ENCODE data around the gene PHKG1. TPM values are rescaled to one million over a fixed set of nuclear protein-coding genes. Genes with fewer than 3 reads are reported as not detected.
"Not testable (repeated sequence)": the region's sequence is repeated elsewhere in the genome, so short reads cannot be mapped to it uniquely, and the experiment has no call there.

Gene PHKG1
- total RNA-seq, result not detected

DNA sequence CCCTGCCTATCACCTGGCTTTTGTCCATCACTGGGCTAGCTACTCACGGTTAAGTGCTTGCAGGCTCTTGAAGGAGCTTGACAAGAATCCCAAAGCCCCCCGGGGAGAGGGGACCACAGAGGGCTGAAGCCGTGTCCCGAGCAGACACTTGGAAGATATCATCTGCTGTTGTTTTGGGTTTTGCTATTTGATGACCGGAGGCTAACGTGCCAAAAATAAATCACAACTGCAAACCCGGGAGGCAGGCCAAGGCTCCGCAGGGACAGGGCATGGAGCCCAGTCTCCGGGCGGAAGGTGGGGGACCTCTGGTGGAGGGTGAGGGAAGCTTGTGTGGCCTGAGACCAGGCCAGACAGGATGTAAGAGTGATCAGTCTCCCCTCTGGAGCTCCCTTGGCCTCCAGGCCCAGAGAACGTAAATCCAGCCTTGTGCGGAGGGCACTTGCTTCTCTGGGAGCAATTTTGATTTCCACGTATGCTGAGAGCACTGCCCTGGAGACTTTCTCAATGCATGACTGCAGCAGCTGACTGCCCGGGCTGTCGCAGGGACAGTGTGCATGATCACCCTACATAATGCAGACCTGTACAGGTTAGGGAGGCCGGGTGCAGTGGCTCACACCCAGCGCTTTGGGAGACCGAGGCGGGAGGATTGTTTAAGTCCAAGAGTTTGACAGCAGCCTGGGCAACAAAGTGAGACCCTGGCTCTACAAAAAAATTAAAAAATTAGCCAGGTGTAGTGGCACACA, at the start of gene PHKG1:
Gene PHKG1, minus strand, starts transcription at position 164 of the 743 bp plus-strand sequence. CDS start 4,011 bp downstream, outside the sequence.
- TF ChIP-seq, protein P1, sequence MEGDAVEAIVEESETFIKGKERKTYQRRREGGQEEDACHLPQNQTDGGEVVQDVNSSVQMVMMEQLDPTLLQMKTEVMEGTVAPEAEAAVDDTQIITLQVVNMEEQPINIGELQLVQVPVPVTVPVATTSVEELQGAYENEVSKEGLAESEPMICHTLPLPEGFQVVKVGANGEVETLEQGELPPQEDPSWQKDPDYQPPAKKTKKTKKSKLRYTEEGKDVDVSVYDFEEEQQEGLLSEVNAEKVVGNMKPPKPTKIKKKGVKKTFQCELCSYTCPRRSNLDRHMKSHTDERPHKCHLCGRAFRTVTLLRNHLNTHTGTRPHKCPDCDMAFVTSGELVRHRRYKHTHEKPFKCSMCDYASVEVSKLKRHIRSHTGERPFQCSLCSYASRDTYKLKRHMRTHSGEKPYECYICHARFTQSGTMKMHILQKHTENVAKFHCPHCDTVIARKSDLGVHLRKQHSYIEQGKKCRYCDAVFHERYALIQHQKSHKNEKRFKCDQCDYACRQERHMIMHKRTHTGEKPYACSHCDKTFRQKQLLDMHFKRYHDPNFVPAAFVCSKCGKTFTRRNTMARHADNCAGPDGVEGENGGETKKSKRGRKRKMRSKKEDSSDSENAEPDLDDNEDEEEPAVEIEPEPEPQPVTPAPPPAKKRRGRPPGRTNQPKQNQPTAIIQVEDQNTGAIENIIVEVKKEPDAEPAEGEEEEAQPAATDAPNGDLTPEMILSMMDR (IDR thresholded peaks at IDR 0.05), result peak; percentile 24 to 70 (median 53)
- TF ChIP-seq POLR2A (IDR thresholded peaks at IDR 0.05), result no peak
- intact Hi-C loops (cut with DNase I), result no loop called here
- peak within 1 kb of the TSS in 3 of 4 donors; percentile 4 to 59 (median 42) for H3K27ac ChIP-seq
- peak; percentile 82 to 89 (median 88) for DNase-seq
- ATAC-seq, result peak; percentile 90
- WGBS, 2 donors, result 25 to 27% methylated on average over 5 to 19 of the region's 19 CpGs
- H3K4me3 ChIP-seq, result no peak within 1 kb of the TSS
- H3K4me1 ChIP-seq, result peaks cover 25% of the 10 kb centered on the region
- H3K36me3 ChIP-seq (replicated peaks in 1 of 2; ENCODE audit: insufficient read depth in 1 of 2, low read depth in 2 of 2), result no peaks in the 10 kb centered on the region
- no peaks in the 10 kb centered on the region for H3K27me3 ChIP-seq
- no peaks in the 10 kb centered on the region for H3K9me3 ChIP-seq

DNA sequence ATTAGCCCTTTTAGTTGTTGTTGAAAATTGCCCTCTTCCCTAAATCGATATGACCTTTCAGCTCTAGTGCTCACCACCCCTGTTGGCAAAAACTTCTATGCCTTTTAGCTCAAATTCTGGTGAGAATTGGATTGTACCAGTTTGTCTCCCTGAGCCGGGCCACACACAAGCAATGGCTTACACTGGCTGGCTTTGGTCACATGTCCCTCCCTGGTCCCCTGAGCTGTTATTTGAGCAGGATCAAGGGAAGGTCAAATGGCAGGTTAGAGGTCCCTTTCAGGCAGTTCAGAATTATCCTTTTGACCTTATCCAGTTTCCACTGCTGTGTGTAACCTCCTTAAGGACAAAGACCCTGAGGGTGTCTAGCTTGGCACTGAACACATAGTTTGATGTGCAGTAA, 38.3 kb upstream of the PHKG1 start:
- ATAC-seq; H3K4me1 ChIP-seq; H3K4me3 ChIP-seq; H3K9me3 ChIP-seq; DNase-seq; H3K36me3 ChIP-seq (replicated peaks in 1 of 2; ENCODE audit: insufficient read depth in 1 of 2, low read depth in 2 of 2); intact Hi-C loops (cut with DNase I); H3K27me3 ChIP-seq; H3K27ac ChIP-seq: not testable (repeated sequence)
- WGBS, 2 donors, result 49 to 52% methylated on average over 2 of the region's 2 CpGs

DNA sequence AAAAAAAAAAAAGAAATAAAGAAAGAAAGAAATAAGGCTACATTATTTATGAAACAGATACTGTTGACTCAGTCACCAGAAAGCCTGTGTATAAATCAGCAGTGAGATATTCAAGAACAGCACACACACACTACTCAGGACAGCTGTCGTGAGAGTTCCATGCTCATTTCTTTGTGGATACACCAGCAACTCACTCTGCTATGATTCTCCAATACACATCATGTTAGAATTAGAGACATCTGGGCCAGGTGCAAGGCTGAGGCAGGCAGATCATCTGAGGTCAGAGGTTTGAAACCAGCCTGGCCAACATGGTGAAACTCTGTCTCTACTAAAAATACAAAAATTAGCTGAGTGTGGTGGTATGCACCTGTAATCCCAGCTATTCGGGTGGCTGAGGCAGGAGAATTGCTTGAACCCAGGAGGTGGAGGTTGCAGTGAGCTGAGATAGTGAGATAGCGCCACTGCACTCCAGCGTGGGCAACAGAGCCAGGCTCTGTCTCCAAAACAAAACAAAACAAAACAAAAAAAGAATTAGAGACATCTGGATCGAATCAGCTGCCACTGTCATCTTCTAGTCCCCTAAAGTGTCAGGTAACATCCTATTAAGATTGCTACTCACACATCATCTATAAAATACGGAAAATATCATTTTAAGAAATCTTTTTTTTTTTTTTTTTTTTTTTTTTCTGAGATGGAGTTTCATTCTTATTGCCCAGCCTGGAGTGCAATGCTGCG, 34.7 kb upstream of the PHKG1 start:
- Histone ChIP-seq H3K4me3 (no peak overlapping the region), H3K9me3 (no peaks in the 10 kb centered on the region), H3K4me1 (no peaks in the 10 kb centered on the region), H3K27ac (no peak overlapping the region), H3K36me3 (replicated peaks in 1 of 2; ENCODE audit: insufficient read depth in 1 of 2, low read depth in 2 of 2) (no peaks in the 10 kb centered on the region), H3K27me3 (no peaks in the 10 kb centered on the region)
- no peak for ATAC-seq
- TF ChIP-seq POLR2A (IDR thresholded peaks at IDR 0.05), result no peak
- no peak for DNase-seq
- intact Hi-C loops (cut with DNase I), result no loop called here
- 71 to 79% methylated on average over 7 of the region's 7 CpGs for WGBS, 2 donors

DNA sequence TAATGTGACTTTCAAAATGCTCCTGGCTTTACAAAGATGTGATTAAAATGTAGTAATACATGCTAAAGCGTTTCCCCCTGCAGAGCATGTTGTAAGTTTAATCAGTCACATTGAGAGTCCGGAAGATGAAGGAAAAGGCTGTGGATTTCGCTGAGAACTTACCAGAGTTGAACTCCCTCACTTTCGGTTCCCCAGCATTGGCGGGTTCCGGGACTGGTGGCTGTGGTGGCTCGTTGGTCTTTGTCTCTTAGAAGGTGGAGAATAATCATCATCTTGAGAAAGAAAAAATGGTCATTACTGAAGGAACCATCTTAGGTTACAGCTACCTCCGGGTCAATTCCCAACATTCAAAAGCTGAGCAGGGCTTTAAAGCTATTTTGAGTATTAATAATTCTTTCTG, 33.1 kb upstream of the PHKG1 start:
- H3K27me3 ChIP-seq, result no peaks in the 10 kb centered on the region
- no peaks in the 10 kb centered on the region for H3K36me3 ChIP-seq (replicated peaks in 1 of 2; ENCODE audit: insufficient read depth in 1 of 2, low read depth in 2 of 2)
- ATAC-seq (no peak), DNase-seq (no peak)
- no peaks in the 10 kb centered on the region for H3K9me3 ChIP-seq
- no peak overlapping the region for H3K27ac ChIP-seq
- TF ChIP-seq, protein P1 (IDR thresholded peaks at IDR 0.05), result no peak
- TF ChIP-seq POLR2A (IDR thresholded peaks at IDR 0.05), result no peak
- WGBS, 2 donors, result 58 to 70% methylated on average over 8 of the region's 8 CpGs
- H3K4me3 ChIP-seq, result no peak overlapping the region
- H3K4me1 ChIP-seq, result no peaks in the 10 kb centered on the region
- intact Hi-C loops (cut with DNase I), result no loop called here

DNA sequence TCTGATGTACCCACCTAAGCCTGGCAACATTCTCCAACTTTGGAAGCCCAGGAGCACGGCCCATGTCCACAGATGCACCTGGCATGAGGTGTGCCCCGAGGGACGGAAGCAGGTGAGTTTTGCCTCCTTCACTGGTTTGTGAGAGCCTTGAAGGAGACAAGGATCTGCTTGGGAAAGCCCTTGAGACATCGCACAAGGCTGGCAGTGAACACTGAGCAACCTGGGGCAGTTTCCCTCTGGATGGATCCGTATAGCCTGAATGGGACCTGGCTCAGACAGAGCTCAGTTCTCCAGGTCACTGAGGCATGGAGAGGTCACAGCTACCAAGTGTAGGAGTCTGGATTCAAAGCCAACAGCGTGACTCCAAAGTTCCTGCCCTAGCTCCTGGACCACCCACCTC, 32.2 kb upstream of the PHKG1 start:
- intact Hi-C loops (cut with DNase I), result no loop called here
- no peak for TF ChIP-seq POLR2A (IDR thresholded peaks at IDR 0.05)
- TF ChIP-seq, protein P1 (IDR thresholded peaks at IDR 0.05), result no peak
- no peaks in the 10 kb centered on the region for H3K27me3 ChIP-seq
- no peaks in the 10 kb centered on the region for H3K9me3 ChIP-seq
- H3K27ac ChIP-seq, result no peak overlapping the region
- no peak for DNase-seq
- H3K4me1 ChIP-seq, result no peaks in the 10 kb centered on the region
- no peak overlapping the region for H3K4me3 ChIP-seq
- ATAC-seq, result no peak
- no peaks in the 10 kb centered on the region for H3K36me3 ChIP-seq (replicated peaks in 1 of 2; ENCODE audit: insufficient read depth in 1 of 2, low read depth in 2 of 2)
- WGBS, 2 donors, result 65 to 77% methylated on average over 3 to 6 of the region's 6 CpGs

All from body of pancreas (tissue), 4 donors.